NCI-H2196 (cell line): ENCODE measurements around the gene ARHGAP5.

ENCODE experiments used
- DNase-seq: peaks from one replicate; lab custom pipeline; 2025; ENCODE audit not compliant: unreplicated experiment; lab: John Stamatoyannopoulos, UW

The ARHGAP5 gene, protein sequence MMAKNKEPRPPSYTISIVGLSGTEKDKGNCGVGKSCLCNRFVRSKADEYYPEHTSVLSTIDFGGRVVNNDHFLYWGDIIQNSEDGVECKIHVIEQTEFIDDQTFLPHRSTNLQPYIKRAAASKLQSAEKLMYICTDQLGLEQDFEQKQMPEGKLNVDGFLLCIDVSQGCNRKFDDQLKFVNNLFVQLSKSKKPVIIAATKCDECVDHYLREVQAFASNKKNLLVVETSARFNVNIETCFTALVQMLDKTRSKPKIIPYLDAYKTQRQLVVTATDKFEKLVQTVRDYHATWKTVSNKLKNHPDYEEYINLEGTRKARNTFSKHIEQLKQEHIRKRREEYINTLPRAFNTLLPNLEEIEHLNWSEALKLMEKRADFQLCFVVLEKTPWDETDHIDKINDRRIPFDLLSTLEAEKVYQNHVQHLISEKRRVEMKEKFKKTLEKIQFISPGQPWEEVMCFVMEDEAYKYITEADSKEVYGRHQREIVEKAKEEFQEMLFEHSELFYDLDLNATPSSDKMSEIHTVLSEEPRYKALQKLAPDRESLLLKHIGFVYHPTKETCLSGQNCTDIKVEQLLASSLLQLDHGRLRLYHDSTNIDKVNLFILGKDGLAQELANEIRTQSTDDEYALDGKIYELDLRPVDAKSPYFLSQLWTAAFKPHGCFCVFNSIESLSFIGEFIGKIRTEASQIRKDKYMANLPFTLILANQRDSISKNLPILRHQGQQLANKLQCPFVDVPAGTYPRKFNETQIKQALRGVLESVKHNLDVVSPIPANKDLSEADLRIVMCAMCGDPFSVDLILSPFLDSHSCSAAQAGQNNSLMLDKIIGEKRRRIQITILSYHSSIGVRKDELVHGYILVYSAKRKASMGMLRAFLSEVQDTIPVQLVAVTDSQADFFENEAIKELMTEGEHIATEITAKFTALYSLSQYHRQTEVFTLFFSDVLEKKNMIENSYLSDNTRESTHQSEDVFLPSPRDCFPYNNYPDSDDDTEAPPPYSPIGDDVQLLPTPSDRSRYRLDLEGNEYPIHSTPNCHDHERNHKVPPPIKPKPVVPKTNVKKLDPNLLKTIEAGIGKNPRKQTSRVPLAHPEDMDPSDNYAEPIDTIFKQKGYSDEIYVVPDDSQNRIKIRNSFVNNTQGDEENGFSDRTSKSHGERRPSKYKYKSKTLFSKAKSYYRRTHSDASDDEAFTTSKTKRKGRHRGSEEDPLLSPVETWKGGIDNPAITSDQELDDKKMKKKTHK (N-terminal part only)

GRCh38 chr14:32077081-32078022, at the start of gene ARHGAP5:
TSS of gene ARHGAP5 (plus strand) at chr14:32077304. CDS start at chr14:32090670, 13,366 bp downstream.
- peak; percentile 13 for DNase-seq

DNA sequence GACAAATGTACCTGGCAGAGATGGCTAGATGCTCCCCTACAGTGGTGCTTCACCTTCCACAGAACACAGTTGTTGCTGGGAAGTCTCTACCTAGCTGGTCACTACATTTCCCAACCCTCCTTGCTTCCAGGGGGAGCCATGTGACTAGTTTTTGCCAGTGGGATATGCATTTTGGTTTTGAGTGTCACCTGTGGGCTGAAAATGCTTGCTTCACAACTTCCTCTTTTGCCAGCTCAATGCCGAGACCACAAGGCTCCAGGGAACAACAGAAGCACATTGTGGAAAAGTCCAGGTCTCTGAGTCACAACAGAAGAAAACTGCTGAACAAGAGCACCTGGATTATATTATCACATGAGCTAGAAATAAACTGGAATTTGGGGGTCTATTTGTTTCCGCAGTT, 48.5 kb upstream of the ARHGAP5 start:
- DNase-seq, result no peak

GRCh38 chr14:32033543-32033942, 43.6 kb upstream of the ARHGAP5 start:
- no peak for DNase-seq

GRCh38 chr14:32038876-32039275, 38.2 kb upstream of the ARHGAP5 start:
- no peak for DNase-seq

- DNase-seq, result no peak
Observed at GRCh38 chr14:32039401-32040030, 37.6 kb upstream of the ARHGAP5 start.

- DNase-seq, result no peak
Observed at GRCh38 chr14:32043624-32044023, 33.5 kb upstream of the ARHGAP5 start.

DNA sequence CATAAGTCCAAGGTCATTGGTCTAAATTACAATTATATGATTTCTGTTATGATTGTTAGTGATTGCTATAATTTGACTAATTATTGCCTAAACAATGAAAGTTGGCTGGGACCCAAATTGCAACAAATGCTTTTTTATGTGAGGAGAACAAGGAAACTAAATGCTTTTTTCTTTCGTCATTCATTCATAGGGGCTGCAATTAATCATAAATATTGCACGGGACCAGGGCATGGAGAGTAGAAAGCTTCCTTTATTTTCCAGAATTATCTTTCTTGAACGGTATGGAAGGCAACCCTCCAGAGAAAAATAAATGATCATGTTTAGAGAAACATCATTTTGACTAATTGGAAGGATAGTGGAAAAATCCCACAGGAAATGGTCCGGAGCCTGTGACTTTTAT, 32.6 kb upstream of the ARHGAP5 start:
- no peak for DNase-seq

DNA sequence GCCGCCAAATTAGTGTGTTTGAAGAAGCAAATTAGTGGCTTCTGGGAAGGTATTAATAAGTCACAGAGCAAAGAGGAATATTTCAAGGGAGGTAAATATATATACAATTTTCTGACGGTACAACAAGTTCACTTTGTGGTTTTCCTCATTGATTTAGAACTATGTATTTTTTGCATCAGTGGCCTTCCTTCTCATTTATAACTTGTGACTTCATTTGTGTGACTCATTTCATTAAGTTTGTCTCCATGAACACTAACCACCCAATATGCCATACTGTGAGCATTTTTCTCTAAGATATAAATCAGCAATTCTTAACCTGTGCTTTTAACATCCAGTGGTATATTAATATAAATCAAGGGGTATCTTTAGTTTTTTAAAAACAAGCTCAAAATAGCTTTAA, 29.3 kb upstream of the ARHGAP5 start:
- DNase-seq, result no peak

GRCh38 chr14:32049361-32050088, 27.6 kb upstream of the ARHGAP5 start:
- no peak for DNase-seq

DNA sequence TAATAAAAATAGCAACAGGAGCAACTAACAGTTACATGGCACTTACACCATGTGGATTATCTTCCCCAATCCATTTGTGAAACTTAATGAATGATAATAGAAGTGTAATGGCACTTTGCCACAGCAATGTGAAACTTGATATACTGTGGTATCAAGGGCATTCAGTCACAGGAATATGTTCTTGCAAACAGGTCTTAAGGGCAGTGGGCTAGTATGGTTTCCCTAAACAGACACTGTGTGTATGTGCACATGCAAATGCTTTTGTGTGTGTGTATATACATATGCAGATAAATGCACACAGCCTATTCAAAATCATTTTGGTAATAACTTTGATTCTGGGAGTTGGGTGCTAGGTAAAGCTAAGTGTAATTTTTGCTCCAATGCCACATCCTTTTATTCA, 26.2 kb upstream of the ARHGAP5 start:
- no peak for DNase-seq

DNA sequence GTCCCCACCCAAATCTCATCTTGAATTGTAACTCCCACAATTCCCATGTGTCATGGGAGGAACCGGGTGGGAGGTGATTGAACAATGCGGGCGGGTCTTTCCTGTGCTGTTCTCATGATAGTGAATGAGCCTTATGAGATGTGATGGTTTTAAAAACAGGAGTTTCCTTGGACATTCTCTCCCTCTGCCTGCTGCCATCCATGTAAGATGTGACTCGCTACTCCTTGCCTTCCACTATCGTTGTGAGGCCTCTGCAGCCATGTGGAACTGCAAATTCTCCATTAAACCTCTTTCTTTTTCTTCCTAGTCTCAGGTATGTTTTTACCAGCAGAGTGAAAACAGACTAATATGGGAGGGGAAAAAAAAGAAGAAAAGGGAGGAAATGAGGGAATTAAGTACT, 22.6 kb upstream of the ARHGAP5 start:
- no peak for DNase-seq

- no peak for DNase-seq
Observed at GRCh38 chr14:32055175-32055574, 21.9 kb upstream of the ARHGAP5 start.

GRCh38 chr14:32059702-32060101, 17.4 kb upstream of the ARHGAP5 start:
- no peak for DNase-seq

GRCh38 chr14:32064931-32065330, 12.2 kb upstream of the ARHGAP5 start:
- no peak for DNase-seq

DNA sequence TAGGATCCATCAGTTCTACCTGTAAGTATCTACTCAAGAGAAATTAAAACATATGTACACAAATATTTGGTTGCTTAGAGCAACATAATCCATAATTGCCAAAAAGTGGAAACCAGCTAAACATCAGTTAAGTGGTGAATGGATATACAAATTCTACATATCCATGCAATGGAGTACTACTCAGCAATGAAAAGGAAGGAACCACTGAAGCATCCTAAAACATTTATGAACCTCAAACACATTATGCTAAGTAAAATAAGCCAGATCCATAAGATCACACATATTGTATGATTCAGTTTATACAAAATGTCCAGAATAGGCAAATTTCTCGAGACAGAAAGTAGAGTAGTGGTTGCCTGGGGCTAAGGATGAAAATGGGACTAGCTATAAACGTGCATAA, 8.4 kb upstream of the ARHGAP5 start:
- DNase-seq, result no peak

- no peak for DNase-seq
Observed at GRCh38 chr14:32070282-32070681, 6.8 kb upstream of the ARHGAP5 start.

- DNase-seq, result no peak
Observed at GRCh38 chr14:32072676-32073075, 4.4 kb upstream of the ARHGAP5 start.

GRCh38 chr14:32073537-32074189, 3.4 kb upstream of the ARHGAP5 start:
- peak; percentile 81 for DNase-seq
